ENCODE data around the gene GARNL3.

DNA sequence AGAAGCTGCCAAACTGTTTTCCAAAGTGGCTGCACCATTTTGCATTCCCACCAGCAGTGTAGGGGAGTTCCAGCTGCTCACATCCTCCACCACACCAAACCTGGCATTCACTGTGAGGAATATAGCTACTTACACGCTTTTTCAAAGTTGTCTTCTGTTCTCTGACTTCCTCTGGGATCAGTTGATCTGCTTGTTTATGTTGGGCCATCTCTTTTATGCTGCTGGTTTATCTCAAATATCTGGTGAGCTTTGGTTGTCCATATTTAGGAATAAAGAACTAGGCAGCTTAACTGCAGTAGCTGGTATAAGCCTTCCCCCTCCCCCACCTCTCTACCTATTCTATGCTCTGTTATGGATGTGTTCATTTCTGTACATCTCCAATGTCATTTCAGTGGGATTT lies 151.1 kb downstream of the GARNL3 start:
- no peak for TF ChIP-seq EP300 (conservative IDR thresholded peaks at IDR 0.05; ENCODE audit: poor library complexity, severe bottlenecking)
- TF ChIP-seq CTCF (IDR thresholded peaks at IDR 0.05; ENCODE audit: poor library complexity, severe bottlenecking): no peak

All from neural cell (in vitro differentiated cells).